Measurements from ENCODE around the gene SCP2.

Gene SCP2

GRCh38 chr1:52918201-52918600 is 8.9 kb upstream of the SCP2 start:
- no peak for DNase-seq
- Mint-ChIP-seq H3K27me3 (ENCODE audit: low read depth, poor library complexity) (peaks cover 52% of the 10 kb centered on the region), H3K27ac (no peak overlapping the region), H3K36me3 (ENCODE audit: low read depth) (peaks cover 15% of the 10 kb centered on the region), H3K9me3 (peaks cover 27% of the 10 kb centered on the region), H3K4me3 (no peak overlapping the region), H3K4me1 (no peaks in the 10 kb centered on the region)
- TF ChIP-seq CTCF (IDR thresholded peaks at IDR 0.05): no peak

DNA sequence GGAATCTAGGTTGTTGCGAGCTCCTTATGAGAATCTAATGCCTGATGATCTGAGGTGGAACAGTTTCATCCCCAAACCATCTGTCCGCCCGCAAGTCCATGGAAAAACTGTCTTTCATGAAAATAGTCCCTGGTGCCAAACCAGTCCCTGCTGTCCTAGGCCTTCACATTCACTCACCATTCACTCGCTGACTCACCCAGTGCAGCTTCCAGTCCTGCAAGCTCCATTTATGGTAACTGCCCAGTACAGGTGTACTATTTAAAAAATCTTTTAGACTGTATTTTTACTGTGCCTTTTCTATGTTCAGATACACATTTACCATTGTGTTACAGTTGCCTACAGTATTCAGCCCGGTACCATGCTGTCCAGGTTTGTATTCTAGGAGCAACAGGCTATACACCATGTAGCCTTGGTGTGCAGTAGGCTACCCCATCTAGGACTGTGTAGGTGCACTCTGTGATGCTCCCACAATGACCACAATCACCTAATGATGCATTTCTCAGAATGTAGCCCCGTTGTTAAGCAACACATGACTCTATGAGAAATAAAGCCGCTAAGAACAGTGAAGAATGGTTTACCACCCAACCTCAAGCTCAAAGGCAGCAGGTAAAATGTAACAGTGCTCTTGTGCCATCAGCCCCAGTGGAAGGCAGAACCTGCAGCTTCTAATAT is 7.9 kb upstream of the SCP2 start:
- H3K4me1 Mint-ChIP-seq: no peaks in the 10 kb centered on the region
- H3K27me3 Mint-ChIP-seq (ENCODE audit: low read depth, poor library complexity): peaks cover 62% of the 10 kb centered on the region
- no peak for DNase-seq
- TF ChIP-seq CTCF (IDR thresholded peaks at IDR 0.05): no peak
- H3K4me3 Mint-ChIP-seq: no peak overlapping the region
- H3K36me3 Mint-ChIP-seq (ENCODE audit: low read depth): peaks cover 15% of the 10 kb centered on the region
- H3K27ac Mint-ChIP-seq: no peak overlapping the region
- H3K9me3 Mint-ChIP-seq: peaks cover 27% of the 10 kb centered on the region

- no peak for DNase-seq
- H3K27me3 Mint-ChIP-seq (ENCODE audit: low read depth, poor library complexity): peaks cover 69% of the 10 kb centered on the region
- H3K9me3 Mint-ChIP-seq: peaks cover 27% of the 10 kb centered on the region
- no peak for TF ChIP-seq CTCF (IDR thresholded peaks at IDR 0.05)
- H3K27ac Mint-ChIP-seq: no peak overlapping the region
- H3K4me3 Mint-ChIP-seq: peak overlapping the region; percentile 75
- peaks cover 15% of the 10 kb centered on the region for H3K36me3 Mint-ChIP-seq (ENCODE audit: low read depth)
- no peaks in the 10 kb centered on the region for H3K4me1 Mint-ChIP-seq
Measured at GRCh38 chr1:52919723-52920483, 7.2 kb upstream of the SCP2 start.

DNA sequence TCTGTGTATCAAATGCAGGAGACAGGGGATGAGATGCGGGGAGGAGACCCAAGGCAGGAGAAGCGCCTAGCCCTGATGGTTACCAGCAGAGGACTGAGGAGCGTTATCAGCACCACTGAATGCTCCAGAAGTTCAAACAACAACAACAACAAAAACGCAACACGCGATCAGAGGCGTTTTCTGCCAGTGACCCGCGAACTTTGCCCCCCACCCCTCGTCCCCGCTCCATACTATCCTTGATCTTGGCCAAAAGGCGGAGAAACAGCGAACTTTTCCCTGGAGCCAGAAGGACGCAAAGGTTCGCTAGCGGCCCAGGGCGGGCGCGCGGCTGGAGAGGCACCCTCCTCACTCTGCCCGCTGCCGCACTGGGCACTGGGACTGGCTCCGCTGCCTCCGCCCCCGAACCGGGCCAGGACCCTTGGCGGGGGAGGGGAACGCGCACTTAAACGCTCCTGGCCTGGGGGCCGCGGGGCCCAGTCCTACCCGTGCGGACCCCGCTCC is 6.2 kb upstream of the SCP2 start:
- Mint-ChIP-seq H3K4me1 (no peaks in the 10 kb centered on the region), H3K27ac (no peak overlapping the region), H3K9me3 (peaks cover 27% of the 10 kb centered on the region), H3K4me3 (peak overlapping the region; percentile 75), H3K27me3 (ENCODE audit: low read depth, poor library complexity) (peaks cover 75% of the 10 kb centered on the region), H3K36me3 (ENCODE audit: low read depth) (peaks cover 15% of the 10 kb centered on the region)
- DNase-seq: peak; percentile 27
- TF ChIP-seq CTCF (IDR thresholded peaks at IDR 0.05): no peak

GRCh38 chr1:52925571-52926005 is 1.5 kb upstream of the SCP2 start:
- no peak for TF ChIP-seq CTCF (IDR thresholded peaks at IDR 0.05)
- Mint-ChIP-seq H3K36me3 (ENCODE audit: low read depth) (no peaks in the 10 kb centered on the region), H3K27me3 (ENCODE audit: low read depth, poor library complexity) (peaks cover 95% of the 10 kb centered on the region), H3K4me1 (peaks cover 10% of the 10 kb centered on the region), H3K4me3 (peak overlapping the region; percentile 63), H3K9me3 (peaks cover 7% of the 10 kb centered on the region), H3K27ac (no peak overlapping the region)
- no peak for DNase-seq

Data from nephron progenitor cell (in vitro differentiated cells).